Neutrophil (primary cell): ENCODE data around the gene TALDO1.

Source experiments
- H3K27ac ChIP-seq: fragments of 200-600 bp; sonication (generic); 2 replicates; pipeline ENCODE4 v1.5.1; 2016; ENCODE audit warnings: mild to moderate bottlenecking, moderate library complexity
- H3K27me3 ChIP-seq: fragments of 200-600 bp; sonication (generic); 2 replicates; pipeline ENCODE4 v1.6.0; 2016; ENCODE audit warnings: mild to moderate bottlenecking
- H3K36me3 ChIP-seq: fragments of 200-600 bp; sonication (generic); 2 replicates; pipeline ENCODE4 v1.5.1; 2017
- H3K4me1 ChIP-seq, 2 experiments: fragments of 200-600 bp in 1 of 2; sonication (generic) in 1 of 2; 1 replicate in 1 of 2; 2 replicates in 1 of 2; pipeline versions ENCODE4 v1.5.1 to v1.6.1; 2013 to 2016; ENCODE audit warnings: low read depth in 1 of 2, low read length in 1 of 2, mild to moderate bottlenecking in 1 of 2, moderate library complexity in 1 of 2; ENCODE audit not compliant: control insufficient read depth in 1 of 2, insufficient read depth in 1 of 2
- H3K4me3 ChIP-seq, 2 experiments: fragments of 200-600 bp in 1 of 2; sonication (generic) in 1 of 2; 1 replicate in 1 of 2; 2 replicates in 1 of 2; pipeline ENCODE4 v1.5.1; 2013 to 2016; ENCODE audit warnings: low read depth in 1 of 2, low read length in 1 of 2, mild to moderate bottlenecking in 1 of 2, moderate library complexity in 1 of 2
- H3K9me3 ChIP-seq: fragments of 200-600 bp; sonication (generic); 2 replicates; pipeline ENCODE4 v1.5.1; 2016
- CTCF ChIP-seq: fragments of 200-600 bp; sonication (generic); IDR thresholded peaks from 2 replicates; pipeline ENCODE4 v1.5.1; 2016; ENCODE audit warnings: antibody characterized with exemption

Gene TALDO1

DNA sequence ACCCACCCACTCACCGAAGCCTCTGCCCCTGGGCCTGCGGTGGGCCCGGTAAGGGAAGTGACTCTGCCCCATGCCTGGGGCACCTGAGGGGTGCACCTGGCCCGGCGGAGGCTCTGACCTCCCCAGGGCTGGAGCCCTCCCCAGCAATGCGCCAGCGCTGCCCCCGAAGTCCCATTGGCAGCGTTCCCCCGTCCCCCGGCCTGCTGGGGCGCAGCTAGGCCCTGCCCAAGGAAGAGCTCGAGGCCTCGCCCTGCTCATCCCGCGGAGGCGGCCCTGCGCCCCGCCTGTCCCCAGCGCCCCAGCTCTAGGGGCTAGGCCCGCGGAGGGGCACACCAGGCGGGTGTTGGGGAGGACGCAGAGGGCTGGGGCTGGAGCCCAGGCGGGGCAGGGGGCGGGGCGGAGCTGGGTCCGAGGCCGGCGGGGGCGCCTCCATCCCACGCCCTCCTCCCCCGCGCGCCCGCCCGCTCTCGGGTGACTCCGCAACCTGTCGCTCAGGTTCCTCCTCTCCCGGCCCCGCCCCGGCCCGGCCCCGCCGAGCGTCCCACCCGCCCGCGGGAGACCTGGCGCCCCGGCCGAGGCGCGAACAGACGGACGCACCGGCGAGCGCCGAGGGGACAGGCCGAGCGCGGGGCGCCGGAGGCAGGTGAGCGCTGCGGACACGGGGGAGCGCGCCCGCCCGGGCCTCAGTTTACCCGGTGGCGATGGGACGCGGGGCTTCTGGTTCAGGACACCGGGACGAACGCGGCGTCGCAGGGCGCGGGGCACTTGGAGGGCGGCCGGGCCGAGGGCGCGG is 41.4 kb upstream of the TALDO1 start, which contains the start of gene EPS8L2:
Gene EPS8L2 (plus strand): TSS at position 586 of the 793 bp plus-strand sequence. CDS start 3,177 bp downstream, outside the sequence.
- no peaks in the 10 kb centered on the region for H3K9me3 ChIP-seq
- no peak for TF ChIP-seq CTCF
- peaks cover 12 to 20% of the 10 kb centered on the region in 2 experiments for H3K4me1 ChIP-seq
- peaks cover 61% of the 10 kb centered on the region for H3K27me3 ChIP-seq
- no peak within 1 kb of the TSS for H3K27ac ChIP-seq
- peaks cover 25% of the 10 kb centered on the region for H3K36me3 ChIP-seq
- H3K4me3 ChIP-seq, result peak within 1 kb of the TSS in 1 of 2 experiments; percentile 30

DNA sequence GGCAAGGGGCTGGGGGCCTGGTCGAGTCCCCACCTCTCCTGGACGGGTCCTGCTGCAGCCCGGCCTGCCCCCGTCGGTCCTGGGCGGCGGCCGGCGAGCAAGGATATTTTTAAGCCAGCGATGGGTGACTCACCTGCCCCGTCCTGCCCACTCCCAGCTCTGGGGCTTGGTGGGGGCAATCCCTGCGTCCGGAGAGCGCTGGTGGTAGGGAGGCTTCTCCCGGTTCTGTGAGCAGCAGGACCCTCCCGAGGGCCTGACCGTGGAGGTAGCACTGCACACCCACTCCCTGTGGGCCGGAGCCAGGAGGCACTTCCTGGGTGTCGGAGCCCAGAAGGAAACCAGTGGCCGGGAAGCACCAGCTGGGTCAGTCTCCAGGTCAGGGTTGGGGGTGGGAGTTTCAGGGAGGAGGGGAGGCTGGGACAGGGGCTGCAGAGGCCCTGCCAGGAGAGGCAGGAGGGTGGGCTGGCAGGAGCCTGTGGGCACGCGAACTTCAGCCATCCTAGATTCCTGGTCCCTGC is 40.8 kb upstream of the TALDO1 start:
- Histone ChIP-seq H3K4me3 (peak overlapping the region in 1 of 2 experiments; percentile 30), H3K27me3 (peaks cover 67% of the 10 kb centered on the region), H3K27ac (no peak overlapping the region), H3K36me3 (peaks cover 22% of the 10 kb centered on the region), H3K4me1 (peaks cover 12 to 20% of the 10 kb centered on the region in 2 experiments), H3K9me3 (no peaks in the 10 kb centered on the region)
- TF ChIP-seq CTCF, result no peak

DNA sequence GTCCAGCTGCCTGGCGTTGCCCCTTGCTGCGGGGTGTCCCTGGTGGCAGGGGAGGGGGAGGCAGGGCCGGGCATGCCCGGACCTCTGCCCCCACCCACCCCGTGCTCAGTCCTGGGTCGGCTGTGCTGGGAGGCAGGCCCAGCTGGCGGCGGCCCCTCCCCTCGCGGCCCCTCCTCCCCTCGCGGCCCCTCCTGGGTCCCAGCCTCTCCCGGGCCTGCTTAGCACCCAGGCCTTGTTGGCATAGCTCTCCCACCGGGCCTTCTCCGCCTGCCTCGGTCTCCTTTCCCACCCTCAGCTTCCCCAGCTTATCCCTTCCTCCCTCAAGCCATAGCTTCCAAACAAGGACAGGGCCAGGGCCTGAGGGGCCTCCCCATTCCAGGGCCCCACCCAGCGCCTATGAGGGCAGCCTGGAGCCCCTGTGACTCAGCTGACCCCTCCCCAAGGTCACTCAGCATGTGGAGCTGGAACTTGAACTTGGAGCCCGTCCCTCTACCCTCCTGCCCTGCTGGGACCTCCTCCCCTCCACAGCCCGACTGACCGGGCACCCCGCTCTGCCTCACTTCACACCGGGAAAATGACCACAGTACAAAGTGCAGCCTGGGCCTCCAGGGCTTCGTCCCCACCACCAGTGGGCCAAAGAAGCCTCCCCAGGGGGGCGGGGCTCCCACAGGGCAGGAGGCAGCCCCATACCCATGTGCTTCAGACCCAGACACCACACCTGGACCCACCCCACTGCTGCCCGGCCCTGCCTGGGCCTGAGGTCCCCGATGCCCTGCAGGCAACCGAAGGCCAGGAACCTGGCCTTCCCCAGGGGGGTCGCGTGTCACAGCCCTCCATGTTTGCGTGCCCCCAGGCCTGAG is 40.1 kb upstream of the TALDO1 start:
- Histone ChIP-seq H3K4me3 (no peak overlapping the region), H3K27me3 (peaks cover 74% of the 10 kb centered on the region), H3K4me1 (peaks cover 12 to 20% of the 10 kb centered on the region in 2 experiments), H3K9me3 (no peaks in the 10 kb centered on the region), H3K36me3 (peaks cover 15% of the 10 kb centered on the region), H3K27ac (no peak overlapping the region)
- TF ChIP-seq CTCF, result no peak

- Histone ChIP-seq H3K9me3 (no peaks in the 10 kb centered on the region), H3K27ac (no peak overlapping the region), H3K27me3 (peaks cover 82% of the 10 kb centered on the region), H3K36me3 (peaks cover 12% of the 10 kb centered on the region), H3K4me1 (peaks cover 9 to 15% of the 10 kb centered on the region in 2 experiments), H3K4me3 (no peak overlapping the region)
- no peak for TF ChIP-seq CTCF
These were observed 39.3 kb upstream of the TALDO1 start for GRCh38 chr11:707817-708420.

DNA sequence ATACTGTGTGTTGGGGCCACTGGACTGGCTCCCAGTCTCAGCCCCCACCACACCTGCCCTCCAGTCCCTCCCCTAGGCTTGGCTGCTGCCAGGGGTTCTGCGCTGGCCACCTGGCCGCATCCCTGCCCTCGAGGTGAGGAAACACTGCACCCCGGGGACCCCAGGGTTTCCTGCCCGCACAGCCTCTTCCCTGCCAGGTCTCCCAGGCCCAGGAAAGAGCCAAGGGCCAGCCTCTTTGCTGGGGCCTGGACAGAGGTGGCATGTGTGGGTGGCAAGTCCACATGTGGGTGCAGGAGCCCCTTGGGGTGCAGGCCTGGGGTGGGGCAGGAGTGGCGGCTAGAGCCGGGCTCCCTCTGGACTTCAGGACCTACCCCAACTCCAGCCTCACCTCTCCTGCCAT is 38.8 kb upstream of the TALDO1 start:
- Histone ChIP-seq H3K4me1 (peaks cover 4 to 11% of the 10 kb centered on the region in 2 experiments), H3K9me3 (no peaks in the 10 kb centered on the region), H3K27ac (no peak overlapping the region), H3K27me3 (peaks cover 87% of the 10 kb centered on the region), H3K36me3 (peaks cover 9% of the 10 kb centered on the region), H3K4me3 (no peak overlapping the region)
- no peak for TF ChIP-seq CTCF
